Measurements from ENCODE around the gene SAYSD1.

Gene SAYSD1

GRCh38 chr6:39056191-39056590, 58.8 kb downstream of the SAYSD1 start:
- no peak for DNase-seq

- DNase-seq, result no peak
Measured at GRCh38 chr6:39055661-39056060, 59.3 kb downstream of the SAYSD1 start.

GRCh38 chr6:39054577-39055142, 60.3 kb downstream of the SAYSD1 start:
- no peak for DNase-seq

Data from hematopoietic multipotent progenitor cell treated with erythropoietin and hydrocortisone succinate and interleukin-3 and kit ligand, for 4 days (in vitro differentiated cells).